Colonic mucosa (tissue), 4 donors: ENCODE data around the gene SUPT4H1. TPM values are rescaled to one million over a fixed set of nuclear protein-coding genes. Genes with fewer than 3 reads are reported as not detected.

Experiments used
- DNase-seq: peaks from one replicate; pipeline ENCODE4 v3.0.0-alpha.2; 2020
- H3K27ac ChIP-seq: fragments of 200-600 bp; one replicate; pipeline ENCODE4 v1.8.0; 2021
- H3K27me3 ChIP-seq: fragments of 200-600 bp; one replicate; pipeline ENCODE4 v1.8.0; 2021
- H3K36me3 ChIP-seq: fragments of 200-600 bp; one replicate; pipeline ENCODE4 v1.8.0; 2021
- H3K4me1 ChIP-seq: fragments of 200-600 bp; one replicate; pipeline ENCODE4 v1.8.0; 2021; ENCODE audit warnings: mild to moderate bottlenecking
- H3K4me3 ChIP-seq: fragments of 200-600 bp; one replicate; pipeline ENCODE4 v1.8.0; 2021
- H3K9ac ChIP-seq, 2 donors: one replicate each; pipeline ENCODE4 v1.7.0; 2013; ENCODE audit warnings: control low read depth in 2 of 2, low read depth in 2 of 2, low read length in 2 of 2
- H3K9me3 ChIP-seq: fragments of 200-600 bp; one replicate; pipeline ENCODE4 v1.8.0; 2021
- CTCF ChIP-seq: fragments of 200-600 bp; IDR thresholded peaks from one replicate; pipeline ENCODE4 v1.8.0; 2022; ENCODE audit warnings: antibody characterized with exemption, mild to moderate bottlenecking
- intact Hi-C: fragments of 100-400 bp; cut with DNase I; formaldehyde crosslinking; loops from one replicate; pipeline ENCODE4 v1.14.1; 2022
- total RNA-seq, 2 donors: library from RNA; stranded (reverse); fragmentation: NEBNext Ultra II Directional in 1 of 2; extraction: Animal tissue kit (Norgen Biotek cat#: 25700) in 1 of 2; gene quantifications; one replicate each; pipeline ENCODE4 v1.2.1, GENCODE V29; 2021
- donor health status: healthy.
- donor health status: DM: no; HTN: no; CAD: no.
- donor health status: DM: no; HTN: no; CAD: no.

SUPT4H1 gene
- total RNA-seq, 2 donors from 2014 or later, result 68.7 to 75.3 TPM

GRCh38 chr17:58334256-58334655, 17.7 kb downstream of the SUPT4H1 start:
- Histone ChIP-seq H3K36me3 (no peaks in the 10 kb centered on the region), H3K9me3 (no peaks in the 10 kb centered on the region), H3K27ac (peak overlapping the region; percentile 88), H3K4me3 (no peak overlapping the region), H3K9ac (peak overlapping the region in 1 of 2 donors; percentile 65), H3K4me1 (no peaks in the 10 kb centered on the region), H3K27me3 (no peaks in the 10 kb centered on the region)
- DNase-seq, result no peak
- TF ChIP-seq CTCF, result no peak
- intact Hi-C loops, result no loop called here

GRCh38 chr17:58333736-58334207, 18.2 kb downstream of the SUPT4H1 start:
- Histone ChIP-seq H3K27me3 (no peaks in the 10 kb centered on the region), H3K4me3 (peak overlapping the region; percentile 48), H3K9ac (peak overlapping the region; percentile 26 to 52), H3K36me3 (no peaks in the 10 kb centered on the region), H3K9me3 (no peaks in the 10 kb centered on the region), H3K4me1 (no peaks in the 10 kb centered on the region), H3K27ac (peak overlapping the region; percentile 88)
- intact Hi-C loops, result no loop called here
- no peak for TF ChIP-seq CTCF
- no peak for DNase-seq

GRCh38 chr17:58332778-58333735, 18.9 kb downstream of the SUPT4H1 start:
- Histone ChIP-seq H3K4me3 (peak overlapping the region; percentile 48), H3K27me3 (no peaks in the 10 kb centered on the region), H3K27ac (peak overlapping the region; percentile 88), H3K4me1 (no peaks in the 10 kb centered on the region), H3K9ac (peak overlapping the region; percentile 51 to 68), H3K36me3 (no peaks in the 10 kb centered on the region), H3K9me3 (no peaks in the 10 kb centered on the region)
- no peak for TF ChIP-seq CTCF
- intact Hi-C loops, result no loop called here
- no peak for DNase-seq

GRCh38 chr17:58331815-58332777, 19.9 kb downstream of the SUPT4H1 start:
- Histone ChIP-seq H3K27ac (peak overlapping the region; percentile 88), H3K27me3 (no peaks in the 10 kb centered on the region), H3K9me3 (no peaks in the 10 kb centered on the region), H3K36me3 (no peaks in the 10 kb centered on the region), H3K4me3 (peak overlapping the region; percentile 48), H3K4me1 (no peaks in the 10 kb centered on the region), H3K9ac (peak overlapping the region; percentile 64 to 77)
- peak; percentile 70 for DNase-seq
- intact Hi-C loops, result no loop called here
- TF ChIP-seq CTCF, result no peak
